HepG2 (cell line): ENCODE data around the gene PHKB. TPM values are rescaled to one million over a fixed set of nuclear protein-coding genes. Genes with fewer than 3 reads are reported as not detected.

ENCODE experiments used
- CAMTA2 ChIP-seq: sonication (generic); formaldehyde crosslinking; IDR thresholded peaks from 2 replicates; pipeline ENCODE4 v1.4.0; 2020; ENCODE audit warnings: mild to moderate bottlenecking, missing genetic modification reagents, borderline replicate concordance
- GMEB1 ChIP-seq: sonication (generic); formaldehyde crosslinking; IDR thresholded peaks from 2 replicates; pipeline ENCODE4 v1.5.1; 2020; ENCODE audit warnings: missing genetic modification reagents, mild to moderate bottlenecking, borderline replicate concordance
- GMEB2 ChIP-seq: IDR thresholded peaks from 2 replicates; pipeline ENCODE4 v1.6.1; 2016; ENCODE audit warnings: missing biosample characterization, missing genetic modification reagents, low read depth
- KDM3A ChIP-seq: IDR thresholded peaks from 2 replicates; pipeline ENCODE4 v1.6.1; 2018; ENCODE audit warnings: low read depth, missing compliant biosample characterization
- KLF11 ChIP-seq: IDR thresholded peaks from 2 replicates; pipeline ENCODE4 v1.6.1; 2016; ENCODE audit warnings: missing compliant biosample characterization
- KMT2A ChIP-seq: sonication (generic); formaldehyde crosslinking; IDR thresholded peaks from 2 replicates; pipeline ENCODE4 v1.4.0; 2020; ENCODE audit warnings: missing genetic modification reagents
- MED1 ChIP-seq: sonication (generic); formaldehyde crosslinking; IDR thresholded peaks from 2 replicates; pipeline ENCODE4 v1.4.0; 2020; ENCODE audit warnings: missing genetic modification reagents
- NRL ChIP-seq: sonication (generic); formaldehyde crosslinking; IDR thresholded peaks from 2 replicates; pipeline ENCODE4 v1.5.0; 2020; ENCODE audit warnings: missing genetic modification reagents, mild to moderate bottlenecking, moderate library complexity, borderline replicate concordance
- RBM22 ChIP-seq: fragments of 200-400 bp; formaldehyde crosslinking; optimal IDR thresholded peaks from 2 replicates; pipeline ENCODE3; 2017; ENCODE audit warnings: mild to moderate bottlenecking, low read length, moderate library complexity
- RFXANK ChIP-seq: IDR thresholded peaks from 2 replicates; pipeline ENCODE4 v1.6.1; 2016
- SETDB1 ChIP-seq: sonication (generic); formaldehyde crosslinking; IDR thresholded peaks from 2 replicates; pipeline ENCODE4 v1.5.1; 2020; ENCODE audit warnings: missing genetic modification reagents, mild to moderate bottlenecking, borderline replicate concordance
- SIN3B ChIP-seq: fragments of 150-350 bp; IDR thresholded peaks from 2 replicates; pipeline ENCODE4 v1.6.1; 2014; ENCODE audit warnings: low read length
- SP4 ChIP-seq: sonication (generic); formaldehyde crosslinking; IDR thresholded peaks from 2 replicates; pipeline ENCODE4 v1.8.1; 2023; ENCODE audit warnings: mild to moderate bottlenecking, missing genetic modification reagents
- TBL1XR1 ChIP-seq: fragments of 150-350 bp; IDR thresholded peaks from 2 replicates; pipeline ENCODE4 v1.6.1; 2014; ENCODE audit warnings: borderline replicate concordance, low read length; ENCODE audit not compliant: partially characterized antibody
- TRAFD1 ChIP-seq: sonication (generic); formaldehyde crosslinking; IDR thresholded peaks from 2 replicates; pipeline ENCODE4 v1.5.1; 2020; ENCODE audit warnings: missing genetic modification reagents, mild to moderate bottlenecking, borderline replicate concordance
- U2AF2 ChIP-seq: fragments of 200-400 bp; formaldehyde crosslinking; IDR thresholded peaks from 2 replicates; pipeline ENCODE4 v1.6.1; 2017; ENCODE audit warnings: low read depth, mild to moderate bottlenecking, low read length
- XBP1 ChIP-seq: sonication (generic); formaldehyde crosslinking; IDR thresholded peaks from 2 replicates; pipeline ENCODE4 v1.5.0; 2020; ENCODE audit warnings: missing genetic modification reagents
- ZFP36L1 ChIP-seq: sonication (generic); formaldehyde crosslinking; IDR thresholded peaks from 2 replicates; pipeline ENCODE4 v1.8.0; 2022; ENCODE audit warnings: mild to moderate bottlenecking, missing genetic modification reagents, moderate library complexity
- ZFP36L2 ChIP-seq: sonication (generic); formaldehyde crosslinking; IDR thresholded peaks from 2 replicates; pipeline ENCODE4 v1.4.0; 2020; ENCODE audit warnings: missing genetic modification reagents
- ZNF280B ChIP-seq: sonication (generic); formaldehyde crosslinking; IDR thresholded peaks from 2 replicates; pipeline ENCODE4 v1.5.0; 2020; ENCODE audit warnings: missing genetic modification reagents, mild to moderate bottlenecking, borderline replicate concordance
- ZNF34 ChIP-seq: sonication (generic); formaldehyde crosslinking; IDR thresholded peaks from 2 replicates; pipeline ENCODE4 v1.4.0; 2020; ENCODE audit warnings: mild to moderate bottlenecking, missing genetic modification reagents, borderline replicate concordance
- ZNF549 ChIP-seq: sonication (generic); formaldehyde crosslinking; IDR thresholded peaks from 2 replicates; pipeline ENCODE4 v1.5.0; 2020; ENCODE audit warnings: missing genetic modification reagents
- polyA plus RNA-seq, 8 experiments: library from polyadenylated mRNA; depleted of rRNA in 3 of 8; stranded (reverse) in 7 of 8; unstranded in 1 of 8; fragments of >200 nt; fragmentation: Illumina TruSeq in 4 of 8; extraction: Trizol in 4 of 8; gene quantifications; 2 replicates each; pipeline versions ENCODE4 v1.2.1 to v1.2.3, GENCODE V29; 2011 to 2016; ENCODE audit warnings: low read depth in 4 of 8, missing spikeins in 1 of 8, mixed read lengths in 1 of 8; ENCODE audit not compliant: insufficient read depth in 1 of 8
- total RNA-seq, 5 experiments: library from RNA; depleted of rRNA; stranded (reverse); fragments of >200 nt; fragmentation: Illumina TruSeq; extraction: Trizol; gene quantifications; 2 replicates each; pipeline ENCODE4 v1.2.3, GENCODE V29; 2016; ENCODE audit warnings: low read depth in 1 of 5
- TF ChIP-seq, protein P1 (sequence below): sonication (generic); formaldehyde crosslinking; IDR thresholded peaks from 2 replicates; pipeline ENCODE4 v1.4.0; 2020; ENCODE audit warnings: missing genetic modification reagents

PHKB gene
- total and polyA plus RNA-seq, 2 of the 13 experiments (the other 11 are each of a cell fraction or from before 2014, with no cell fraction given) = 66.0 to 80.8 TPM

- no peak for TF ChIP-seq RFXANK (CRISPR knock-in tag)
- no peak for TF ChIP-seq GMEB2 (CRISPR knock-in tag)
- TF ChIP-seq SP4 (CRISPR knock-in tag) = no peak
- TF ChIP-seq CAMTA2 (CRISPR knock-in tag) = no peak
- TF ChIP-seq RBM22 = no peak
- no peak for TF ChIP-seq TBL1XR1
- TF ChIP-seq ZNF34 = no peak
- no peak for TF ChIP-seq TRAFD1 (CRISPR knock-in tag)
- TF ChIP-seq XBP1 = no peak
- TF ChIP-seq KLF11 = no peak
- no peak for TF ChIP-seq NRL (CRISPR knock-in tag)
- TF ChIP-seq SIN3B = peak; percentile 33; the same call in 1 of the 2 replicates
- TF ChIP-seq ZFP36L2 (CRISPR knock-in tag) = no peak
- TF ChIP-seq ZNF549 (CRISPR knock-in tag) = no peak
- TF ChIP-seq MED1 (CRISPR knock-in tag) = no peak
- TF ChIP-seq ZFP36L1 (CRISPR knock-in tag) = no peak
- TF ChIP-seq KDM3A (CRISPR knock-in tag) = no peak
- TF ChIP-seq, protein P1, sequence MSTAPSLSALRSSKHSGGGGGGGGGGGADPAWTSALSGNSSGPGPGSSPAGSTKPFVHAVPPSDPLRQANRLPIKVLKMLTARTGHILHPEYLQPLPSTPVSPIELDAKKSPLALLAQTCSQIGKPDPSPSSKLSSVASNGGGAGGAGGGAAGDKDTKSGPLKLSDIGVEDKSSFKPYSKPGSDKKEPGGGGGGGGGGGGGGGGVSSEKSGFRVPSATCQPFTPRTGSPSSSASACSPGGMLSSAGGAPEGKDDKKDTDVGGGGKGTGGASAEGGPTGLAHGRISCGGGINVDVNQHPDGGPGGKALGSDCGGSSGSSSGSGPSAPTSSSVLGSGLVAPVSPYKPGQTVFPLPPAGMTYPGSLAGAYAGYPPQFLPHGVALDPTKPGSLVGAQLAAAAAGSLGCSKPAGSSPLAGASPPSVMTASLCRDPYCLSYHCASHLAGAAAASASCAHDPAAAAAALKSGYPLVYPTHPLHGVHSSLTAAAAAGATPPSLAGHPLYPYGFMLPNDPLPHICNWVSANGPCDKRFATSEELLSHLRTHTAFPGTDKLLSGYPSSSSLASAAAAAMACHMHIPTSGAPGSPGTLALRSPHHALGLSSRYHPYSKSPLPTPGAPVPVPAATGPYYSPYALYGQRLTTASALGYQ (CRISPR knock-in tag) = no peak
- no peak for TF ChIP-seq KMT2A (CRISPR knock-in tag)
- no peak for TF ChIP-seq GMEB1 (CRISPR knock-in tag)
- TF ChIP-seq SETDB1 (CRISPR knock-in tag) = no peak
- no peak for TF ChIP-seq U2AF2
- TF ChIP-seq ZNF280B (CRISPR knock-in tag) = no peak
These were observed 601 bp downstream of the PHKB start (continued) for GRCh38 chr16:47461598-47462266.
